SK-MEL-5 (cell line): ENCODE results near the gene EMID1. TPM values are rescaled to one million over a fixed set of nuclear protein-coding genes. Genes with fewer than 3 reads are reported as not detected.

Source experiments
- DNase-seq: peaks from one replicate; pipeline ENCODE4 v3.0.0-alpha.2; 2016; ENCODE audit warnings: low read depth, low spot score
- in situ Hi-C: cut with HindIII; loops from 2 replicates; pipeline ENCODE4 v1.10.0; 2016; ENCODE audit warnings: low sequenced_read_pairs, high pct_unique_total_duplicates, low pct_unique_long_range_greater_than_20kb
- total RNA-seq: library from RNA; depleted of rRNA; stranded (reverse); fragments of >200 nt; shearing (Covaris generic); gene quantifications from 2 replicates; pipeline ENCODE4 v1.2.3, GENCODE V29; 2014

EMID1 gene
- total RNA-seq, 1 experiment from 2014 or later, result 3.4 TPM

- no peak for DNase-seq
- in situ Hi-C loops, result no loop called here
Measured at GRCh38 chr22:29187831-29188230, 17.9 kb upstream of the EMID1 start.

- in situ Hi-C loops, result no loop called here
- DNase-seq, result no peak
Measured at GRCh38 chr22:29190051-29190450, 15.6 kb upstream of the EMID1 start.

GRCh38 chr22:29190918-29191317, 14.8 kb upstream of the EMID1 start:
- in situ Hi-C loops, result no loop called here
- no peak for DNase-seq

- no peak for DNase-seq
- in situ Hi-C loops, result no loop called here
Measured at GRCh38 chr22:29193021-29193420, 12.7 kb upstream of the EMID1 start.

GRCh38 chr22:29194184-29194583, 11.5 kb upstream of the EMID1 start:
- no peak for DNase-seq
- in situ Hi-C loops, result no loop called here

- DNase-seq, result no peak
- in situ Hi-C loops, result no loop called here
Measured at GRCh38 chr22:29195118-29195963, 10.4 kb upstream of the EMID1 start.

- in situ Hi-C loops, result no loop called here
- no peak for DNase-seq
Measured at GRCh38 chr22:29195964-29196666, 9.6 kb upstream of the EMID1 start.

- in situ Hi-C loops, result no loop called here
- no peak for DNase-seq
Measured at GRCh38 chr22:29197096-29197495, 8.6 kb upstream of the EMID1 start.

- in situ Hi-C loops, result no loop called here
Measured at GRCh38 chr22:29198240-29198639, 7.5 kb upstream of the EMID1 start.

GRCh38 chr22:29199702-29200400, 5.8 kb upstream of the EMID1 start:
- in situ Hi-C loops, result no loop called here
- no peak for DNase-seq

More at GRCh38 chr22:29198240-29198639, 7.5 kb upstream of the EMID1 start:
- DNase-seq, result no peak

GRCh38 chr22:29200901-29201300, 4.8 kb upstream of the EMID1 start:
- DNase-seq, result no peak
- in situ Hi-C loops, result no loop called here

- DNase-seq, result no peak
- in situ Hi-C loops, result no loop called here
Measured at GRCh38 chr22:29201782-29202181, 3.9 kb upstream of the EMID1 start.

GRCh38 chr22:29202212-29203192, 3.2 kb upstream of the EMID1 start:
- peak; percentile 58 for DNase-seq
- in situ Hi-C loops, result no loop called here

- in situ Hi-C loops, result no loop called here
- no peak for DNase-seq
Measured at GRCh38 chr22:29203488-29204454, 1.9 kb upstream of the EMID1 start.

GRCh38 chr22:29204455-29205183, 1.1 kb upstream of the EMID1 start:
- no peak for DNase-seq
- in situ Hi-C loops, result no loop called here

- DNase-seq, result no peak
- in situ Hi-C loops, result no loop called here
Measured at GRCh38 chr22:29205252-29205593, 473 bp upstream of the EMID1 start.
